VCaP (cell line): ENCODE results near the gene TBC1D2.
A peak's percentile ranks its signal among the peaks of the same experiment; 100 is the strongest.

Source experiments
- H3K27ac ChIP-seq: fragments of 450-650 bp; 2 replicates; pipeline ENCODE4 v1.5.1; 2017
- CTCF ChIP-seq: fragments of 450-650 bp; conservative IDR thresholded peaks from 2 replicates; pipeline ENCODE4 v1.5.1; 2017; ENCODE audit warnings: mild to moderate bottlenecking, moderate library complexity

The TBC1D2 gene

GRCh38 chr9:98215271-98215670 is 40.2 kb downstream of the TBC1D2 start:
- H3K27ac ChIP-seq, result peak overlapping the region; percentile 47
- TF ChIP-seq CTCF, result no peak

GRCh38 chr9:98214811-98215210 is 40.6 kb downstream of the TBC1D2 start:
- H3K27ac ChIP-seq, result peak overlapping the region; percentile 47
- TF ChIP-seq CTCF, result no peak

GRCh38 chr9:98211260-98211659 is 44.2 kb downstream of the TBC1D2 start:
- peak overlapping the region; percentile 25; the same call in 1 of the 2 replicates for H3K27ac ChIP-seq
- TF ChIP-seq CTCF, result no peak

GRCh38 chr9:98210435-98210834 is 45.0 kb downstream of the TBC1D2 start:
- H3K27ac ChIP-seq, result peak overlapping the region; percentile 25; the same call in 1 of the 2 replicates
- no peak for TF ChIP-seq CTCF

GRCh38 chr9:98209530-98209929 is 45.9 kb downstream of the TBC1D2 start:
- no peak for TF ChIP-seq CTCF
- no peak overlapping the region for H3K27ac ChIP-seq

GRCh38 chr9:98208635-98209034 is 46.8 kb downstream of the TBC1D2 start:
- TF ChIP-seq CTCF, result no peak
- H3K27ac ChIP-seq, result no peak overlapping the region

GRCh38 chr9:98207606-98208005 is 47.8 kb downstream of the TBC1D2 start:
- TF ChIP-seq CTCF, result no peak
- H3K27ac ChIP-seq, result no peak overlapping the region

GRCh38 chr9:98206754-98207153 is 48.7 kb downstream of the TBC1D2 start:
- TF ChIP-seq CTCF, result no peak
- H3K27ac ChIP-seq, result no peak overlapping the region
